ENCODE results near the gene MAP3K9. TPM values are rescaled to one million over a fixed set of nuclear protein-coding genes. Genes with fewer than 3 reads are reported as not detected.

The MAP3K9 gene
- total RNA-seq, 1 experiment from 2014 or later: 12.1 TPM

- Histone ChIP-seq H3K27me3 (ENCODE audit: control insufficient read depth, insufficient read depth, low read length) (no peaks in the 10 kb centered on the region), H3K4me3 (ENCODE audit: low read depth in 2 of 2, low read length in 2 of 2) (no peak overlapping the region), H3K4me1 (ENCODE audit: control insufficient read depth, insufficient read depth, low read length) (no peaks in the 10 kb centered on the region), H3K9me3 (ENCODE audit: control insufficient read depth, insufficient read depth, low read depth, low read length) (no peaks in the 10 kb centered on the region), H3K27ac (ENCODE audit: low read length) (no peak overlapping the region), H3K36me3 (ENCODE audit: control insufficient read depth, insufficient read depth, low read length) (no peaks in the 10 kb centered on the region)
- no peak for TF ChIP-seq REST (IDR thresholded peaks at IDR 0.05; ENCODE audit: insufficient read depth in 1 of 2, low read depth in 2 of 2, low read length in 1 of 2)
- TF ChIP-seq POLR2AphosphoS5 (IDR thresholded peaks at IDR 0.05; ENCODE audit: low read depth, low read length): no peak
- no peak for TF ChIP-seq CTCF (IDR thresholded peaks at IDR 0.05)
- TF ChIP-seq TCF7L2 (IDR thresholded peaks at IDR 0.05; ENCODE audit: low read depth, low read length): no peak
- no peak for TF ChIP-seq SIN3A (IDR thresholded peaks at IDR 0.05; ENCODE audit: borderline replicate concordance, insufficient read depth, low read depth, low read length)
- POLR2A ChIA-PET: no interaction called here
- no TSS peak for BruUV-seq (replicated peaks)
- in situ Hi-C loops (cut with HindIII; ENCODE audit: low pct_unique_long_range_greater_than_20kb, low sequenced_read_pairs): no loop called here
- DNase-seq (ENCODE audit: low read depth, low spot score) (no peak), ATAC-seq (no peak)
- CTCF ChIA-PET: no interaction called here
- intact Hi-C loops (cut with micrococcal nuclease; ENCODE audit: unreplicated experiment): no loop called here
These were observed 78.9 kb downstream of the MAP3K9 start for GRCh38 chr14:70730393-70730792.

- H3K27ac ChIP-seq (ENCODE audit: low read length): no peak overlapping the region
- ATAC-seq: no peak
- intact Hi-C loops (cut with micrococcal nuclease; ENCODE audit: unreplicated experiment) (no loop called here), in situ Hi-C loops (cut with HindIII; ENCODE audit: low pct_unique_long_range_greater_than_20kb, low sequenced_read_pairs) (no loop called here)
- CTCF ChIA-PET: no interaction called here
- H3K36me3 ChIP-seq (ENCODE audit: control insufficient read depth, insufficient read depth, low read length): no peaks in the 10 kb centered on the region
- no TSS peak for BruUV-seq (replicated peaks)
- no peaks in the 10 kb centered on the region for H3K27me3 ChIP-seq (ENCODE audit: control insufficient read depth, insufficient read depth, low read length)
- no peak for DNase-seq (ENCODE audit: low read depth, low spot score)
- TF ChIP-seq REST (IDR thresholded peaks at IDR 0.05; ENCODE audit: insufficient read depth in 1 of 2, low read depth in 2 of 2, low read length in 1 of 2) (no peak), SIN3A (IDR thresholded peaks at IDR 0.05; ENCODE audit: borderline replicate concordance, insufficient read depth, low read depth, low read length) (no peak), TCF7L2 (IDR thresholded peaks at IDR 0.05; ENCODE audit: low read depth, low read length) (no peak), POLR2AphosphoS5 (IDR thresholded peaks at IDR 0.05; ENCODE audit: low read depth, low read length) (no peak), CTCF (IDR thresholded peaks at IDR 0.05) (no peak)
- POLR2A ChIA-PET: no interaction called here
- H3K4me3 ChIP-seq (ENCODE audit: low read depth in 2 of 2, low read length in 2 of 2): no peak overlapping the region
- no peaks in the 10 kb centered on the region for H3K4me1 ChIP-seq (ENCODE audit: control insufficient read depth, insufficient read depth, low read length)
- H3K9me3 ChIP-seq (ENCODE audit: control insufficient read depth, insufficient read depth, low read depth, low read length): no peaks in the 10 kb centered on the region
These were observed 82.5 kb downstream of the MAP3K9 start for GRCh38 chr14:70726651-70727375.

All from Panc1 (cell line).